Progenitor cell of endocrine pancreas (in vitro differentiated cells): Measurements from ENCODE around the gene GZMM. TPM values are rescaled to one million over a fixed set of nuclear protein-coding genes. Genes with fewer than 3 reads are reported as not detected.

Experiments used
- DNase-seq: peaks from one replicate; pipeline ENCODE4 v3.0.0; 2021; ENCODE audit warnings: low spot score; ENCODE audit not compliant: unreplicated experiment
- H3K27ac Mint-ChIP-seq: 2 replicates; pipeline ENCODE4 v1.8.0; 2021; ENCODE audit warnings: mild to moderate bottlenecking, moderate library complexity, mixed read lengths
- H3K27me3 Mint-ChIP-seq: 2 replicates; pipeline ENCODE4 v1.8.0; 2021; ENCODE audit warnings: mixed read lengths
- H3K36me3 Mint-ChIP-seq: 2 replicates; pipeline ENCODE4 v1.8.0; 2022; ENCODE audit warnings: mixed read lengths; ENCODE audit not compliant: insufficient read depth
- H3K4me1 Mint-ChIP-seq: 2 replicates; pipeline ENCODE4 v1.8.0; 2021; ENCODE audit warnings: low read depth, mixed read lengths
- H3K4me3 Mint-ChIP-seq: 2 replicates; pipeline ENCODE4 v1.8.0; 2021; ENCODE audit warnings: low read depth, mild to moderate bottlenecking, moderate library complexity, mixed read lengths
- H3K9me3 Mint-ChIP-seq: 2 replicates; pipeline ENCODE4 v1.8.0; 2021; ENCODE audit warnings: low read depth, mixed read lengths
- CTCF ChIP-seq: fragments of 200-600 bp; sonication (generic); IDR thresholded peaks from one replicate; pipeline ENCODE4 v1.5.0; 2021; ENCODE audit warnings: antibody characterized with exemption, mild to moderate bottlenecking; ENCODE audit not compliant: unreplicated experiment
- total RNA-seq: library from RNA; stranded (reverse); gene quantifications from 2 replicates; pipeline ENCODE4 v1.2.1, GENCODE V29; 2021

GZMM gene
- total RNA-seq, 1 donor from 2014 or later: 0.31 TPM

- Mint-ChIP-seq H3K27ac (no peak overlapping the region), H3K4me1 (peaks cover 2% of the 10 kb centered on the region), H3K27me3 (peaks cover 40% of the 10 kb centered on the region), H3K4me3 (no peak overlapping the region), H3K9me3 (no peaks in the 10 kb centered on the region), H3K36me3 (no peaks in the 10 kb centered on the region)
- TF ChIP-seq CTCF: no peak
- no peak for DNase-seq
Observed at GRCh38 chr19:590750-591098, 46.9 kb downstream of the GZMM start.

- H3K36me3 Mint-ChIP-seq: no peaks in the 10 kb centered on the region
- no peaks in the 10 kb centered on the region for H3K9me3 Mint-ChIP-seq
- peak overlapping the region; percentile 57 for H3K4me3 Mint-ChIP-seq
- H3K27me3 Mint-ChIP-seq: peaks cover 41% of the 10 kb centered on the region
- DNase-seq: peak; percentile 49
- H3K4me1 Mint-ChIP-seq: peaks cover 2% of the 10 kb centered on the region
- no peak for TF ChIP-seq CTCF
- H3K27ac Mint-ChIP-seq: no peak overlapping the region
Observed at GRCh38 chr19:591099-591958, 47.5 kb downstream of the GZMM start.

GRCh38 chr19:592101-592500 is 48.2 kb downstream of the GZMM start:
- no peak for TF ChIP-seq CTCF
- Mint-ChIP-seq H3K27me3 (peaks cover 39% of the 10 kb centered on the region), H3K4me1 (peaks cover 2% of the 10 kb centered on the region), H3K9me3 (no peaks in the 10 kb centered on the region), H3K27ac (no peak overlapping the region), H3K36me3 (no peaks in the 10 kb centered on the region), H3K4me3 (no peak overlapping the region)
- no peak for DNase-seq

GRCh38 chr19:593055-593454 is 49.2 kb downstream of the GZMM start:
- no peaks in the 10 kb centered on the region for H3K36me3 Mint-ChIP-seq
- H3K4me3 Mint-ChIP-seq: no peak overlapping the region
- no peak overlapping the region for H3K27ac Mint-ChIP-seq
- peaks cover 2% of the 10 kb centered on the region for H3K4me1 Mint-ChIP-seq
- no peaks in the 10 kb centered on the region for H3K9me3 Mint-ChIP-seq
- no peak for DNase-seq
- peaks cover 37% of the 10 kb centered on the region for H3K27me3 Mint-ChIP-seq
- TF ChIP-seq CTCF: no peak

- DNase-seq: no peak
- no peak overlapping the region for H3K27ac Mint-ChIP-seq
- peaks cover 35% of the 10 kb centered on the region for H3K27me3 Mint-ChIP-seq
- no peaks in the 10 kb centered on the region for H3K9me3 Mint-ChIP-seq
- TF ChIP-seq CTCF: no peak
- H3K4me3 Mint-ChIP-seq: no peak overlapping the region
- H3K36me3 Mint-ChIP-seq: no peaks in the 10 kb centered on the region
- H3K4me1 Mint-ChIP-seq: peaks cover 2% of the 10 kb centered on the region
Observed at GRCh38 chr19:593505-593904, 49.7 kb downstream of the GZMM start.
